K562 (cell line): ENCODE measurements around the gene DOK1. TPM values are rescaled to one million over a fixed set of nuclear protein-coding genes. Genes with fewer than 3 reads are reported as not detected.
A peak's percentile ranks its signal among the peaks of the same experiment; 100 is the strongest.

Source experiments
- CTCF ChIP-seq, 3 experiments: IDR thresholded peaks in 2 of 3; conservative IDR thresholded peaks in 1 of 3; 2 replicates each; pipeline ENCODE4 v1.5.1; 2011 to 2012; ENCODE audit warnings: low read length in 3 of 3, mild to moderate bottlenecking in 3 of 3, control low read depth in 2 of 3, improper control_type of control experiment in 1 of 3, inconsistent platforms in 1 of 3, low read depth in 1 of 3, mixed read lengths in 1 of 3, moderate library complexity in 1 of 3; ENCODE audit not compliant: insufficient read depth in 2 of 3
- RAD51 ChIP-seq: fragments of 450-650 bp; IDR thresholded peaks from 2 replicates; pipeline ENCODE4 v1.7.1; 2016; ENCODE audit warnings: low read depth, mild to moderate bottlenecking, borderline replicate concordance
- REST ChIP-seq, 2 experiments: fragments of 450-650 bp; formaldehyde crosslinking in 1 of 2; IDR thresholded peaks; 2 replicates each; pipeline versions ENCODE4 v1.4.0 to v1.6.1; 2014 to 2020; ENCODE audit warnings: mild to moderate bottlenecking in 2 of 2, borderline replicate concordance in 1 of 2, low read depth in 1 of 2
- ZBTB11 ChIP-seq, 3 experiments: fragments of 200-800 bp in 1 of 3; fragments of 250-450 bp in 1 of 3; fragments of 450-650 bp in 1 of 3; sonication (Bioruptor Pico) in 1 of 3; sonication (Bioruptor generic) in 1 of 3; formaldehyde crosslinking in 1 of 3; IDR thresholded peaks; 2 replicates each; pipeline versions ENCODE4 v1.6.1 to v1.8.0; 2016 to 2022; ENCODE audit warnings: mild to moderate bottlenecking in 2 of 3, missing genetic modification characterization in 2 of 3, missing compliant biosample characterization in 1 of 3, moderate library complexity in 1 of 3
- ZMIZ1 ChIP-seq, 2 experiments: fragments of 150-350 bp in 1 of 2; IDR thresholded peaks; 2 replicates each; pipeline ENCODE4 v1.6.1; 2012 to 2016; ENCODE audit warnings: low read depth in 2 of 2, low read length in 2 of 2, mild to moderate bottlenecking in 1 of 2, moderate library complexity in 1 of 2
- ZNF384 ChIP-seq: IDR thresholded peaks from 2 replicates; pipeline ENCODE4 v1.6.1; 2012; ENCODE audit warnings: low read depth, low read length, improper control_type of control experiment
- ZNF507 ChIP-seq: conservative IDR thresholded peaks from 2 replicates; pipeline ENCODE4 v1.6.1; 2017; ENCODE audit warnings: missing genetic modification characterization, missing compliant biosample characterization
- polyA plus RNA-seq, 8 experiments: library from polyadenylated mRNA; depleted of rRNA in 4 of 8; stranded (reverse) in 5 of 8; unstranded in 3 of 8; fragments of >200 nt; fragmentation: Nextera tagmentation in 2 of 8; fragmentation: Illumina TruSeq in 1 of 8; extraction: Ambion mirVana in 2 of 8; extraction: Trizol in 1 of 8; gene quantifications; 2 replicates each; pipeline versions ENCODE4 v1.2.1 to v1.2.3, GENCODE V29; 2011 to 2014; ENCODE audit warnings: inconsistent platforms in 1 of 8, missing spikeins in 1 of 8
- total RNA-seq, 7 experiments: library from RNA; depleted of rRNA in 6 of 7; stranded (reverse); fragments of >200 nt in 6 of 7; fragmentation: Illumina TruSeq in 2 of 7; extraction: Trizol in 2 of 7; gene quantifications; 2 replicates each; pipeline versions ENCODE4 v1.2.1 to v1.2.3, GENCODE V29; 2011 to 2021; ENCODE audit warnings: low replicate concordance in 1 of 7

Gene DOK1
- total and polyA plus RNA-seq, 9 of the 15 experiments (the other 6 are each of a cell fraction or from before 2014, with no cell fraction given), result 0.59 to 36.4 (median 16.1) TPM

GRCh38 chr2:74544634-74545033 is 9.9 kb upstream of the DOK1 start (continued):
- TF ChIP-seq ZBTB11 (CRISPR knock-in tag; IDR thresholded peaks at IDR 0.05) (no peak), ZNF384 (no peak), ZMIZ1 (IDR thresholded peaks at IDR 0.05; ENCODE audit: low read depth in 2 of 2, low read length in 2 of 2) (no peak), ZNF507 (tag) (no peak), CTCF (IDR thresholded peaks at IDR 0.05 in 2 of 3, conservative IDR thresholded peaks at IDR 0.05 in 1 of 3; ENCODE audit: insufficient read depth in 2 of 3, low read depth in 1 of 3, low read length in 3 of 3) (peak; percentile 15 to 44 (median 24); a peak in 3 of 6 replicates), RAD51 (no peak), REST (IDR thresholded peaks at IDR 0.05; ENCODE audit: borderline replicate concordance) (peak; percentile 15; the same call in 1 of the 2 replicates), REST (CRISPR knock-in tag; IDR thresholded peaks at IDR 0.05; ENCODE audit: low read depth) (no peak)
